Astrocyte of the cerebellum (primary cell): Measurements from ENCODE around the gene GMDS.

Experiments
- DNase-seq: peaks from one replicate; pipeline ENCODE4 v3.0.0-alpha.2; 2011; ENCODE audit warnings: low read depth
- H3K4me3 ChIP-seq: 2 replicates; pipeline ENCODE4 v1.5.1; 2011; ENCODE audit warnings: mild to moderate bottlenecking, low read depth, low read length, moderate library complexity
- in situ Hi-C: cut with HindIII; loops from 2 replicates; pipeline ENCODE4 v1.10.0; 2017; ENCODE audit warnings: low sequenced_read_pairs
- TF ChIP-seq, protein P1 (sequence below): IDR thresholded peaks from 2 replicates; pipeline ENCODE4 v1.5.1; 2012; ENCODE audit warnings: low read length, low read depth, moderate library complexity, mild to moderate bottlenecking; ENCODE audit errors: missing control alignments

Gene GMDS

DNA sequence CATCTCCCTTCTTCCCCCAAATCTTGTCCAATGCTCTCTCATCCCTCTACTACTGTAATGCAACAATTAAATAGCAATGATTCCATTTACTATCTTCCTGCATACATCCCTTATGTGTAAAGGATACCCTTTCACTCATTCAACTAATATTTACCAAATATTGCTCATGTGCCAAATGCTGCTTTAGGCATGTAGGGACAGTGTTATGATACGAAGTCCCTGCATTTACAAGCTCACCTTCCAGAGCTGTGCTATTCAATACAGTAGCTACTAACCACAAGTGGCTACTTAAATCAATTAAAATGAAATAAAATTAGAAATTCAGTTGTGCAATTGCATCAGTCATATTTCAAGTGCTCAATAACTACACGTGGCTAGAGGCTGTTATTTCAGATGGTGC, 41.1 kb downstream of the GMDS start:
- H3K4me3 ChIP-seq, result no peak overlapping the region
- TF ChIP-seq, protein P1, sequence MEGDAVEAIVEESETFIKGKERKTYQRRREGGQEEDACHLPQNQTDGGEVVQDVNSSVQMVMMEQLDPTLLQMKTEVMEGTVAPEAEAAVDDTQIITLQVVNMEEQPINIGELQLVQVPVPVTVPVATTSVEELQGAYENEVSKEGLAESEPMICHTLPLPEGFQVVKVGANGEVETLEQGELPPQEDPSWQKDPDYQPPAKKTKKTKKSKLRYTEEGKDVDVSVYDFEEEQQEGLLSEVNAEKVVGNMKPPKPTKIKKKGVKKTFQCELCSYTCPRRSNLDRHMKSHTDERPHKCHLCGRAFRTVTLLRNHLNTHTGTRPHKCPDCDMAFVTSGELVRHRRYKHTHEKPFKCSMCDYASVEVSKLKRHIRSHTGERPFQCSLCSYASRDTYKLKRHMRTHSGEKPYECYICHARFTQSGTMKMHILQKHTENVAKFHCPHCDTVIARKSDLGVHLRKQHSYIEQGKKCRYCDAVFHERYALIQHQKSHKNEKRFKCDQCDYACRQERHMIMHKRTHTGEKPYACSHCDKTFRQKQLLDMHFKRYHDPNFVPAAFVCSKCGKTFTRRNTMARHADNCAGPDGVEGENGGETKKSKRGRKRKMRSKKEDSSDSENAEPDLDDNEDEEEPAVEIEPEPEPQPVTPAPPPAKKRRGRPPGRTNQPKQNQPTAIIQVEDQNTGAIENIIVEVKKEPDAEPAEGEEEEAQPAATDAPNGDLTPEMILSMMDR, result no peak
- no peak for DNase-seq
- in situ Hi-C loops, result no loop called here

DNA sequence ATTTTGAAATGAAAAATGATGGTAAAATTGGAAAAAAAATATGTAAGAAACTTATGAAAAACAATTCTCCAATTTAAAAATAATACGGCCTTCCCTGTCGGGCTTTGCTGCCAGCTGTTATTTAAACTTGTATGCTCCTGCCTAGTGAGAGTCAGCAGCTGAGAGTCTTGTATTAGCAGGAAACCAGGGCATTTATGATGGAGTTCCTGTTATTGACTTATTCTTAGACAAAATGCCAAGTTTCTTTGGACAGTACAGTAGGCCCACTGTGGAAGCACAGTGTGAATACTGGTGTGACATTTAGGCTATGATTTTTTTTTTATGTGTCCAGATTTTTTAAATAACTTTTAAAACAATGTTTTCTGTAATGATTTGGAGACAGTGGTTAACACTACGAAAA, 42.1 kb downstream of the GMDS start:
- no peak overlapping the region for H3K4me3 ChIP-seq
- in situ Hi-C loops, result no loop called here
- TF ChIP-seq, protein P1, result no peak
- DNase-seq, result no peak

DNA sequence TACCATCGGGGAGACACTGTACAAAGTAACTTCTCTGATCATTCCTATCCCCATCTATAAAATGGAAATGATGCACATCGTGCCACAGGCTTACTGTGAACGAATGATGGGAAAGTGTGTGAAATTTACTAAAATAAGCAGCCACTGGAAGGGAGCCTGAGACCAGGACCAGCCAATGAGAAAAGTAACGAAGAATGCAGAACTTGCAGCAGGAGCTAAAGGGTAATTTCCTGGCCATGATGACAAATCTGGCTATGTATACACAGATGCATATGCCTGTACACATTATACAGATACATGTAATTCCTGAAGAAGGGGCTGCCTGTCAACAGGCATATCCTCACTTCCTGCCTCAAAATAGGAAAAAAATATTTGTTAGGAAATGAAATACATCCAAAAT, 47.4 kb downstream of the GMDS start:
- H3K4me3 ChIP-seq, result no peak overlapping the region
- no peak for DNase-seq
- TF ChIP-seq, protein P1, result no peak
- in situ Hi-C loops, result loop anchor here (10.0 kb wide), 1 partner anchor 593 kb away; the partner anchor contains the start of gene FOXC1

DNA sequence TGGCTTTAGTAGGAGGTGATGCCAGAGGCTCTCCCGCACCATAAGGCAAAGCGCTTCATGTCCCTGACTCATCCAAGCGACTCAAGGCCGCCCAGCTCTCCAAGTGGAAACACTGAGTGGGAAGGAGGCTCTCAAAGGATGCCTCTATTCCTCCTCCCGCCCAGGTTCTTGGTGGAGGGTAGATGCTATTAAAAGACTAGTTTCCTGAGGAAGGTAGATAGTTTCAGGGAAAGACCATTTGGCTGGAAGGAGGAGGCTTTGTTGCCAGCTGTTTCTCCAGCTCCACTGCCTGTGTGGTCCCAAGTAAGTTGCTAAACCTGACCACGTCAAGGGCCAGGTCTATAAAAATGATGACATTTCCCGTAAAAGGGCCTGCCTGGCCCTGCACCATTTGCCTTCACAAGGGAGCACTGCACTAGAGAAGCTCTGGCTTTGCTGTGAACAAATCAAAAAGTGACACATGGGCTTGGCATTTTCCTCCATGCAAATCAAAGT, 48.2 kb downstream of the GMDS start:
- in situ Hi-C loops, result loop anchor here (10.0 kb wide), 1 partner anchor 592 kb away; the partner anchor contains the start of gene FOXC1
- DNase-seq, result no peak
- no peak overlapping the region for H3K4me3 ChIP-seq
- TF ChIP-seq, protein P1, result no peak

DNA sequence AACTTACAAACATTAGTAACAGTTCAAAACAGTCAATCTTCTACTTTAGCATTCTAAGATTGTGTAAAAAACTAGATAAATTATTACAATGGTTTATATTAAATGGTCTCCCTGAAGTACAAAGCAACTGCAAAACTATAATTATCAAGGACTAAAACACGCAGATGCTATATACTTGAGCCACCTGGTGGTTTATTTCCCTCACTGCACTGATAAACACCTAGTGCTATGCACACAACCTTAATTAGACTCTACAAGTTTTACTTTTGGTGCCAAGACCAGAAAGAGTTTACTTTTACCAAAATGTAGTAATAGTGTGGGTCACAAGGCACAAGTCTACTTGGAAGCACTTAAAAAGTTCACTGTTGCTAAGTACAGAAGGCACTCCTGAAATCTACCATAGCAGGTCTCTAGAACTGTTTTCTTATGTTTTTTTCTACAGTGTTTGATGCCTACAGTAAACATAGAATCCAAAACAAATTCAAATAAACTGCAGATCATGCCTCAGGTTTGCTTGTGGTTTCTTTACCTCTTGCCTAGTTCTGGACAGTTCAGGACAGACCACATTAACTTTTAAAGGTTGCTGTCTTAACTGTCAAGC, 49.2 kb downstream of the GMDS start:
- H3K4me3 ChIP-seq, result no peak overlapping the region
- peak; percentile 43 for DNase-seq
- in situ Hi-C loops, result loop anchor here (10.0 kb wide), 1 partner anchor 591 kb away; the partner anchor contains the start of gene FOXC1
- TF ChIP-seq, protein P1, result peak; percentile 69

DNA sequence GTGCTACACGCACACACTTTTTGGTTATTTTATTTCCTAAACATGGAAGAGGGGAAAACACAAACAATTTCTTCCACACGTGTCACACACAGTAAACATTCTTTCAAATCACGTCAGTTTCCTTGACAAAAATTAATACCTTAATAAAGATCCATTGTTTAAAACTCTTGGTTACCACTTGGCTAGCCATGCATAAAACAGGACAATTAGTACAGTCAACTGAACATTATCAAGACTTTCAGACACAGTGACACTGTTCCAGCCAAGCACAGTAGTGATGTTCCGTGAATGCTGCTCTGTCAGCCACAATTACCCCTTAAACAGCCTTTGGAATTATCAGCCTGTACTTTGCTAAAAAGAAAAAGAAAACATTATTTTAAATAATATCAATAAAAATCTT, 50.8 kb downstream of the GMDS start:
- DNase-seq, result no peak
- in situ Hi-C loops, result loop anchor here (10.0 kb wide), 1 partner anchor 590 kb away; the partner anchor contains the start of gene FOXC1
- TF ChIP-seq, protein P1, result no peak
- H3K4me3 ChIP-seq, result no peak overlapping the region
